K562 (cell line): ENCODE data around the gene POC1B. TPM values are rescaled to one million over a fixed set of nuclear protein-coding genes. Genes with fewer than 3 reads are reported as not detected.
A peak's percentile ranks its signal among the peaks of the same experiment; 100 is the strongest.

Experiments
- ARID2 ChIP-seq: fragments of 450-650 bp; IDR thresholded peaks from 2 replicates; pipeline ENCODE4 v1.6.1; 2017; ENCODE audit warnings: antibody characterized with exemption, mild to moderate bottlenecking
- BCL6 ChIP-seq: fragments of 250-450 bp; sonication (Bioruptor Pico); IDR thresholded peaks from 2 replicates; pipeline ENCODE4 v1.4.0; 2020
- ESRRB ChIP-seq: fragments of 250-450 bp; sonication (Bioruptor Pico); IDR thresholded peaks from 2 replicates; pipeline ENCODE4 v1.5.0; 2020; ENCODE audit warnings: mild to moderate bottlenecking, moderate library complexity, borderline replicate concordance
- GATAD2B ChIP-seq: fragments of 450-650 bp; IDR thresholded peaks from 2 replicates; pipeline ENCODE4 v1.6.1; 2017; ENCODE audit warnings: mild to moderate bottlenecking, borderline replicate concordance
- HDAC6 ChIP-seq: IDR thresholded peaks from 2 replicates; pipeline ENCODE4 v1.6.1; 2012; ENCODE audit warnings: low read depth, mild to moderate bottlenecking, control low read depth, inconsistent platforms, low read length, moderate library complexity
- HNRNPH1 ChIP-seq: fragments of 200-400 bp; formaldehyde crosslinking; optimal IDR thresholded peaks from 2 replicates; pipeline ENCODE3; 2017; ENCODE audit warnings: low read depth, mild to moderate bottlenecking, low read length, moderate library complexity
- HNRNPK ChIP-seq: fragments of 200-400 bp; formaldehyde crosslinking; IDR thresholded peaks from one replicate; pipeline ENCODE4 v1.6.1; 2018; ENCODE audit warnings: mild to moderate bottlenecking, low read depth, low read length; ENCODE audit not compliant: poor library complexity, severe bottlenecking
- MTA3 ChIP-seq: fragments of 450-650 bp; formaldehyde crosslinking; IDR thresholded peaks from 2 replicates; pipeline ENCODE4 v1.6.1; 2017; ENCODE audit warnings: mild to moderate bottlenecking, borderline replicate concordance
- NR2C1 ChIP-seq, 2 experiments: fragments of 450-650 bp; IDR thresholded peaks; 2 replicates each; pipeline ENCODE4 v1.6.1; 2017; ENCODE audit warnings: mild to moderate bottlenecking in 2 of 2, antibody characterized with exemption in 1 of 2, inconsistent platforms in 1 of 2, missing compliant biosample characterization in 1 of 2, missing genetic modification characterization in 1 of 2
- SIRT6 ChIP-seq: IDR thresholded peaks from one replicate; pipeline ENCODE4 v1.6.1; 2012; ENCODE audit warnings: low read depth, mild to moderate bottlenecking, control low read depth, inconsistent platforms, low read length, moderate library complexity
- TCF7L2 ChIP-seq: fragments of 150-350 bp; IDR thresholded peaks from 2 replicates; pipeline ENCODE4 v1.6.1; 2016; ENCODE audit warnings: low read depth, mild to moderate bottlenecking, low read length, moderate library complexity
- TEAD1 ChIP-seq, 2 experiments: fragments of 450-650 bp in 1 of 2; sonication (generic) in 1 of 2; formaldehyde crosslinking; IDR thresholded peaks; 2 replicates each; pipeline versions ENCODE4 v1.4.0 to v1.8.0; 2020 to 2022; ENCODE audit warnings: mild to moderate bottlenecking in 2 of 2, missing genetic modification reagents in 1 of 2
- YY1 ChIP-seq, 3 experiments: IDR thresholded peaks; 2 replicates each; pipeline ENCODE4 v1.6.1; 2011; ENCODE audit warnings: low read length in 2 of 3, mild to moderate bottlenecking in 2 of 3, moderate library complexity in 2 of 3, borderline replicate concordance in 1 of 3, control low read depth in 1 of 3, low read depth in 1 of 3; ENCODE audit not compliant: insufficient read depth in 3 of 3, insufficient replicate concordance in 2 of 3, control insufficient read depth in 1 of 3, insufficient read length in 1 of 3; ENCODE audit errors: extremely low read depth in 1 of 3
- ZNF23 ChIP-seq: fragments of 250-450 bp; sonication (Bioruptor Pico); IDR thresholded peaks from 2 replicates; pipeline ENCODE4 v1.4.0; 2020; ENCODE audit warnings: mild to moderate bottlenecking
- ZNF384 ChIP-seq: IDR thresholded peaks from 2 replicates; pipeline ENCODE4 v1.6.1; 2012; ENCODE audit warnings: low read depth, low read length, improper control_type of control experiment
- ZNF785 ChIP-seq: fragments of 250-450 bp; sonication (Bioruptor Pico); IDR thresholded peaks from 2 replicates; pipeline ENCODE4 v1.4.0; 2020; ENCODE audit warnings: mild to moderate bottlenecking
- polyA plus RNA-seq, 8 experiments: library from polyadenylated mRNA; depleted of rRNA in 4 of 8; stranded (reverse) in 5 of 8; unstranded in 3 of 8; fragments of >200 nt; fragmentation: Nextera tagmentation in 2 of 8; fragmentation: Illumina TruSeq in 1 of 8; extraction: Ambion mirVana in 2 of 8; extraction: Trizol in 1 of 8; gene quantifications; 2 replicates each; pipeline versions ENCODE4 v1.2.1 to v1.2.3, GENCODE V29; 2011 to 2014; ENCODE audit warnings: inconsistent platforms in 1 of 8, missing spikeins in 1 of 8
- total RNA-seq, 7 experiments: library from RNA; depleted of rRNA in 6 of 7; stranded (reverse); fragments of >200 nt in 6 of 7; fragmentation: Illumina TruSeq in 2 of 7; extraction: Trizol in 2 of 7; gene quantifications; 2 replicates each; pipeline versions ENCODE4 v1.2.1 to v1.2.3, GENCODE V29; 2011 to 2021; ENCODE audit warnings: low replicate concordance in 1 of 7
- TF ChIP-seq, protein P1 (sequence below), 2 experiments: fragments of 150-350 bp in 1 of 2; IDR thresholded peaks; 2 replicates each; pipeline ENCODE4 v1.6.1; 2012 to 2016; ENCODE audit warnings: low read depth in 2 of 2, low read length in 2 of 2, mild to moderate bottlenecking in 1 of 2, moderate library complexity in 1 of 2
- TF ChIP-seq, protein P2 (sequence below): IDR thresholded peaks from 2 replicates; pipeline ENCODE4 v1.6.1; 2016; ENCODE audit warnings: missing genetic modification characterization, missing compliant biosample characterization
- TF ChIP-seq, protein P3 (sequence below): sonication (generic); formaldehyde crosslinking; IDR thresholded peaks from 2 replicates; pipeline ENCODE4 v1.8.1; 2023; ENCODE audit warnings: mild to moderate bottlenecking, missing genetic modification reagents
- TF ChIP-seq, protein P4 (sequence below), 3 experiments: IDR thresholded peaks in 2 of 3; conservative IDR thresholded peaks in 1 of 3; 2 replicates each; pipeline ENCODE4 v1.5.1; 2011 to 2012; ENCODE audit warnings: low read length in 3 of 3, mild to moderate bottlenecking in 3 of 3, control low read depth in 2 of 3, improper control_type of control experiment in 1 of 3, inconsistent platforms in 1 of 3, low read depth in 1 of 3, mixed read lengths in 1 of 3, moderate library complexity in 1 of 3; ENCODE audit not compliant: insufficient read depth in 2 of 3

The POC1B gene
- total and polyA plus RNA-seq, 9 of the 15 experiments (the other 6 are each of a cell fraction or from before 2014, with no cell fraction given), result 4.5 to 16.1 (median 10.4) TPM

DNA sequence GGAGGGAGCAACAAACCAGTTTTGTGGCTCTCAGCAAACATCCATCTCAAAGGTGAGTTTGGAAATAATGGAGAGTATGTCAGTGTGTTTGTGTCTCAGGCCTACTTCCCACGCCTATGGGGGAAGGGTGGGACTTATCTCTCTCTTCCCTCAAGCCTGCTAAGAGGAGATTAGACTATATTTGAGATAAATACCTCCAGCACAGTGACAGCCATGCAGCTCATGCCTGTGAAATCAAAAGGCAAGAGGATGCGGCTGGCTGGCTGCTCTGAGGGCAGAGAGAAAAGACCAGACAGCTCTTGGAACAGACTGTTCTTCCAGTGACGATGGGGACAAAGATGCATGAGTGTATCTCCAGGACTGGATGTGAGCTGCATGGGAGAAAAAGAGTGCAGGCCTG lies 14.7 kb upstream of the POC1B start (continued):
- TF ChIP-seq TEAD1 (CRISPR knock-in tag; IDR thresholded peaks at IDR 0.05) (peak in 1 of 2 experiments; percentile 22; a peak in 1 of 4 replicates), ARID2 (no peak), ZNF384 (no peak; the same call in 1 of the 2 replicates), ZNF23 (CRISPR knock-in tag) (no peak), TCF7L2 (no peak), HNRNPH1 (no peak), HNRNPK (no peak), NR2C1 (IDR thresholded peaks at IDR 0.05) (no peak), NR2C1 (tag; IDR thresholded peaks at IDR 0.05) (peak; percentile 37; the same call in 1 of the 2 replicates), ZNF785 (no peak), HDAC6 (no peak), MTA3 (peak; percentile 62; the same call in 1 of the 2 replicates), BCL6 (CRISPR knock-in tag) (no peak), YY1 (IDR thresholded peaks at IDR 0.05; ENCODE audit: borderline replicate concordance in 1 of 3, control insufficient read depth in 1 of 3, extremely low read depth in 1 of 3, insufficient read depth in 3 of 3, insufficient read length in 1 of 3, insufficient replicate concordance in 2 of 3, low read depth in 1 of 3, low read length in 2 of 3) (no peak), GATAD2B (peak; percentile 68; the same call in 1 of the 2 replicates), SIRT6 (no peak), ESRRB (CRISPR knock-in tag) (no peak)
- TF ChIP-seq, protein P1, sequence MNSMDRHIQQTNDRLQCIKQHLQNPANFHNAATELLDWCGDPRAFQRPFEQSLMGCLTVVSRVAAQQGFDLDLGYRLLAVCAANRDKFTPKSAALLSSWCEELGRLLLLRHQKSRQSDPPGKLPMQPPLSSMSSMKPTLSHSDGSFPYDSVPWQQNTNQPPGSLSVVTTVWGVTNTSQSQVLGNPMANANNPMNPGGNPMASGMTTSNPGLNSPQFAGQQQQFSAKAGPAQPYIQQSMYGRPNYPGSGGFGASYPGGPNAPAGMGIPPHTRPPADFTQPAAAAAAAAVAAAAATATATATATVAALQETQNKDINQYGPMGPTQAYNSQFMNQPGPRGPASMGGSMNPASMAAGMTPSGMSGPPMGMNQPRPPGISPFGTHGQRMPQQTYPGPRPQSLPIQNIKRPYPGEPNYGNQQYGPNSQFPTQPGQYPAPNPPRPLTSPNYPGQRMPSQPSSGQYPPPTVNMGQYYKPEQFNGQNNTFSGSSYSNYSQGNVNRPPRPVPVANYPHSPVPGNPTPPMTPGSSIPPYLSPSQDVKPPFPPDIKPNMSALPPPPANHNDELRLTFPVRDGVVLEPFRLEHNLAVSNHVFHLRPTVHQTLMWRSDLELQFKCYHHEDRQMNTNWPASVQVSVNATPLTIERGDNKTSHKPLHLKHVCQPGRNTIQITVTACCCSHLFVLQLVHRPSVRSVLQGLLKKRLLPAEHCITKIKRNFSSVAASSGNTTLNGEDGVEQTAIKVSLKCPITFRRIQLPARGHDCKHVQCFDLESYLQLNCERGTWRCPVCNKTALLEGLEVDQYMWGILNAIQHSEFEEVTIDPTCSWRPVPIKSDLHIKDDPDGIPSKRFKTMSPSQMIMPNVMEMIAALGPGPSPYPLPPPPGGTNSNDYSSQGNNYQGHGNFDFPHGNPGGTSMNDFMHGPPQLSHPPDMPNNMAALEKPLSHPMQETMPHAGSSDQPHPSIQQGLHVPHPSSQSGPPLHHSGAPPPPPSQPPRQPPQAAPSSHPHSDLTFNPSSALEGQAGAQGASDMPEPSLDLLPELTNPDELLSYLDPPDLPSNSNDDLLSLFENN (IDR thresholded peaks at IDR 0.05; ENCODE audit: low read depth in 2 of 2, low read length in 2 of 2), result peak in 1 of 2 experiments; percentile 91; a peak in 2 of 4 replicates
- TF ChIP-seq, protein P2, sequence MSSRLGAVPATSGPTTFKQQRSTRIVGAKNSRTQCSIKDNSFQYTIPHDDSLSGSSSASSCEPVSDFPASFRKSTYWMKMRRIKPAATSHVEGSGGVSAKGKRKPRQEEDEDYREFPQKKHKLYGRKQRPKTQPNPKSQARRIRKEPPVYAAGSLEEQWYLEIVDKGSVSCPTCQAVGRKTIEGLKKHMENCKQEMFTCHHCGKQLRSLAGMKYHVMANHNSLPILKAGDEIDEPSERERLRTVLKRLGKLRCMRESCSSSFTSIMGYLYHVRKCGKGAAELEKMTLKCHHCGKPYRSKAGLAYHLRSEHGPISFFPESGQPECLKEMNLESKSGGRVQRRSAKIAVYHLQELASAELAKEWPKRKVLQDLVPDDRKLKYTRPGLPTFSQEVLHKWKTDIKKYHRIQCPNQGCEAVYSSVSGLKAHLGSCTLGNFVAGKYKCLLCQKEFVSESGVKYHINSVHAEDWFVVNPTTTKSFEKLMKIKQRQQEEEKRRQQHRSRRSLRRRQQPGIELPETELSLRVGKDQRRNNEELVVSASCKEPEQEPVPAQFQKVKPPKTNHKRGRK (tag), result no peak
- TF ChIP-seq, protein P3, sequence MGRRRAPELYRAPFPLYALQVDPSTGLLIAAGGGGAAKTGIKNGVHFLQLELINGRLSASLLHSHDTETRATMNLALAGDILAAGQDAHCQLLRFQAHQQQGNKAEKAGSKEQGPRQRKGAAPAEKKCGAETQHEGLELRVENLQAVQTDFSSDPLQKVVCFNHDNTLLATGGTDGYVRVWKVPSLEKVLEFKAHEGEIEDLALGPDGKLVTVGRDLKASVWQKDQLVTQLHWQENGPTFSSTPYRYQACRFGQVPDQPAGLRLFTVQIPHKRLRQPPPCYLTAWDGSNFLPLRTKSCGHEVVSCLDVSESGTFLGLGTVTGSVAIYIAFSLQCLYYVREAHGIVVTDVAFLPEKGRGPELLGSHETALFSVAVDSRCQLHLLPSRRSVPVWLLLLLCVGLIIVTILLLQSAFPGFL (CRISPR knock-in tag), result no peak
- TF ChIP-seq, protein P4, sequence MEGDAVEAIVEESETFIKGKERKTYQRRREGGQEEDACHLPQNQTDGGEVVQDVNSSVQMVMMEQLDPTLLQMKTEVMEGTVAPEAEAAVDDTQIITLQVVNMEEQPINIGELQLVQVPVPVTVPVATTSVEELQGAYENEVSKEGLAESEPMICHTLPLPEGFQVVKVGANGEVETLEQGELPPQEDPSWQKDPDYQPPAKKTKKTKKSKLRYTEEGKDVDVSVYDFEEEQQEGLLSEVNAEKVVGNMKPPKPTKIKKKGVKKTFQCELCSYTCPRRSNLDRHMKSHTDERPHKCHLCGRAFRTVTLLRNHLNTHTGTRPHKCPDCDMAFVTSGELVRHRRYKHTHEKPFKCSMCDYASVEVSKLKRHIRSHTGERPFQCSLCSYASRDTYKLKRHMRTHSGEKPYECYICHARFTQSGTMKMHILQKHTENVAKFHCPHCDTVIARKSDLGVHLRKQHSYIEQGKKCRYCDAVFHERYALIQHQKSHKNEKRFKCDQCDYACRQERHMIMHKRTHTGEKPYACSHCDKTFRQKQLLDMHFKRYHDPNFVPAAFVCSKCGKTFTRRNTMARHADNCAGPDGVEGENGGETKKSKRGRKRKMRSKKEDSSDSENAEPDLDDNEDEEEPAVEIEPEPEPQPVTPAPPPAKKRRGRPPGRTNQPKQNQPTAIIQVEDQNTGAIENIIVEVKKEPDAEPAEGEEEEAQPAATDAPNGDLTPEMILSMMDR (IDR thresholded peaks at IDR 0.05 in 2 of 3, conservative IDR thresholded peaks at IDR 0.05 in 1 of 3; ENCODE audit: insufficient read depth in 2 of 3, low read depth in 1 of 3, low read length in 3 of 3), result no peak
